ENCODE data around the gene NCAPD2.

The NCAPD2 gene

DNA sequence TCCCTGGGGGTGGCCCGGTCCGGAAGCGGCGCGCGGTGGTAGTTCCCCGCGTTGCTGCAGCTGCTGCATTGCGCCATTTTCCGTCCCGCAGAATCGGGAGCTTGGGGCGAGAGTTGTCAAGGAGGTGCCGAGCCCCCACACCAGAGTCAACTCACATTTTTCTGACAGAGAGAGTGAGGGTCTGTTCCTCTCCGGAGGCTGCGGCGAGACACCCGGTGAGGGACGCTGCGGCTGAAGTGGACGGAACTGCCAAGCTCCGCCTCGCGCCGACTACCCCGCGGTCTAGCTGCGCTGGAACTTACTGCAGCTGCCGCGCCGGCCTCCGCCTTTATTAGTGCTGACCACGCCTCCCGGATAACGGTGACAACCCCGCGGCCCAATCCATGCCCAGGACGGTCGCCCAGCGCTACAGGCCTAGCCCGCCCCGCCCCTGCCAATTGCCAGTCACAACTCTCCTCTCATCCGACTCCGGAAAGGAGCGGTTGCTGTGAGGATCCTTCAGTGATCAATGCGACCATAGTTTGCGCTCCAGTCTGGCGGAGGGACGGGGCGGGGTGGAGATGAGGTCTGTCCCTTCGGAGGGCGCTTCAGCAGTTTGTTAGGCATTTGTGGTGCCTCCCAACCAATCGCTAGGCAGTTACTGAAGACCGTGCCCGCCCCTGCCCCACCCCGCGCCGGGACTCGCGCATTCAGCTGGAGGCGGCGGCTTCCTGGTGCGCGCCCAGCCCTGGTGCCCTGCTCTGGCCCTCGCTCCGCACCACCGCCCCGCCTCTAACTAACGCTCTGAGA lies 23.3 kb upstream of the NCAPD2 start, which contains the start of gene VAMP1 (continued):
- TF ChIP-seq PRDM2 (tag by site-specific recombination; IDR thresholded peaks at IDR 0.05; ENCODE audit: borderline replicate concordance), result peak; percentile 12; the same call in 1 of the 2 replicates
- no peak for TF ChIP-seq BCL11A (tag by site-specific recombination; IDR thresholded peaks at IDR 0.05; ENCODE audit: low read depth)
- TF ChIP-seq ZNF621 (tag by site-specific recombination; IDR thresholded peaks at IDR 0.05), result no peak
- TF ChIP-seq, protein P1, sequence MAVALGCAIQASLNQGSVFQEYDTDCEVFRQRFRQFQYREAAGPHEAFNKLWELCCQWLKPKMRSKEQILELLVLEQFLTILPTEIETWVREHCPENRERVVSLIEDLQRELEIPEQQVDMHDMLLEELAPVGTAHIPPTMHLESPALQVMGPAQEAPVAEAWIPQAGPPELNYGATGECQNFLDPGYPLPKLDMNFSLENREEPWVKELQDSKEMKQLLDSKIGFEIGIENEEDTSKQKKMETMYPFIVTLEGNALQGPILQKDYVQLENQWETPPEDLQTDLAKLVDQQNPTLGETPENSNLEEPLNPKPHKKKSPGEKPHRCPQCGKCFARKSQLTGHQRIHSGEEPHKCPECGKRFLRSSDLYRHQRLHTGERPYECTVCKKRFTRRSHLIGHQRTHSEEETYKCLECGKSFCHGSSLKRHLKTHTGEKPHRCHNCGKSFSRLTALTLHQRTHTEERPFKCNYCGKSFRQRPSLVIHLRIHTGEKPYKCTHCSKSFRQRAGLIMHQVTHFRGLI (tag by site-specific recombination; IDR thresholded peaks at IDR 0.05), result peak; percentile 68; the same call in 1 of the 2 replicates
- TF ChIP-seq ZNF223 (tag by site-specific recombination; IDR thresholded peaks at IDR 0.05), result no peak
- peak; percentile 75; the same call in 1 of the 2 replicates for TF ChIP-seq TRIM28 (IDR thresholded peaks at IDR 0.05; ENCODE audit: borderline replicate concordance, low read length)
- TF ChIP-seq, protein P2, sequence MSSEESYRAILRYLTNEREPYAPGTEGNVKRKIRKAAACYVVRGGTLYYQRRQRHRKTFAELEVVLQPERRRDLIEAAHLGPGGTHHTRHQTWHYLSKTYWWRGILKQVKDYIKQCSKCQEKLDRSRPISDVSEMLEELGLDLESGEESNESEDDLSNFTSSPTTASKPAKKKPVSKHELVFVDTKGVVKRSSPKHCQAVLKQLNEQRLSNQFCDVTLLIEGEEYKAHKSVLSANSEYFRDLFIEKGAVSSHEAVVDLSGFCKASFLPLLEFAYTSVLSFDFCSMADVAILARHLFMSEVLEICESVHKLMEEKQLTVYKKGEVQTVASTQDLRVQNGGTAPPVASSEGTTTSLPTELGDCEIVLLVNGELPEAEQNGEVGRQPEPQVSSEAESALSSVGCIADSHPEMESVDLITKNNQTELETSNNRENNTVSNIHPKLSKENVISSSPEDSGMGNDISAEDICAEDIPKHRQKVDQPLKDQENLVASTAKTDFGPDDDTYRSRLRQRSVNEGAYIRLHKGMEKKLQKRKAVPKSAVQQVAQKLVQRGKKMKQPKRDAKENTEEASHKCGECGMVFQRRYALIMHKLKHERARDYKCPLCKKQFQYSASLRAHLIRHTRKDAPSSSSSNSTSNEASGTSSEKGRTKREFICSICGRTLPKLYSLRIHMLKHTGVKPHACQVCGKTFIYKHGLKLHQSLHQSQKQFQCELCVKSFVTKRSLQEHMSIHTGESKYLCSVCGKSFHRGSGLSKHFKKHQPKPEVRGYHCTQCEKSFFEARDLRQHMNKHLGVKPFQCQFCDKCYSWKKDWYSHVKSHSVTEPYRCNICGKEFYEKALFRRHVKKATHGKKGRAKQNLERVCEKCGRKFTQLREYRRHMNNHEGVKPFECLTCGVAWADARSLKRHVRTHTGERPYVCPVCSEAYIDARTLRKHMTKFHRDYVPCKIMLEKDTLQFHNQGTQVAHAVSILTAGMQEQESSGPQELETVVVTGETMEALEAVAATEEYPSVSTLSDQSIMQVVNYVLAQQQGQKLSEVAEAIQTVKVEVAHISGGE (tag by site-specific recombination; conservative IDR thresholded peaks at IDR 0.05; ENCODE audit: low read depth), result peak; percentile 16; the same call in 1 of the 2 replicates
- no peak for TF ChIP-seq ZNF791 (tag by site-specific recombination; IDR thresholded peaks at IDR 0.05)
- no peak for TF ChIP-seq ZNF169 (tag by site-specific recombination; IDR thresholded peaks at IDR 0.05)
- TF ChIP-seq ZNF248 (tag by site-specific recombination; IDR thresholded peaks at IDR 0.05), result no peak
- TF ChIP-seq ZNF416 (tag by site-specific recombination; IDR thresholded peaks at IDR 0.05), result no peak
- TF ChIP-seq ZNF830 (tag by site-specific recombination; IDR thresholded peaks at IDR 0.05; ENCODE audit: low read depth), result no peak
- peak; percentile 39 for TF ChIP-seq HIC1 (tag by site-specific recombination; IDR thresholded peaks at IDR 0.05)
- 0 out of 2 replicates have a peak, but pooled peaks have one; percentile 42 for TF ChIP-seq ZNF645 (tag by site-specific recombination; IDR thresholded peaks at IDR 0.05)
- no peak for TF ChIP-seq ZNF549 (tag by site-specific recombination; IDR thresholded peaks at IDR 0.05)
- TF ChIP-seq ZNF433 (tag by site-specific recombination; IDR thresholded peaks at IDR 0.05; ENCODE audit: low read depth), result no peak
- peak; percentile 80; the same call in 1 of the 2 replicates for TF ChIP-seq ZNF394 (tag by site-specific recombination; IDR thresholded peaks at IDR 0.05; ENCODE audit: borderline replicate concordance)
- peak; percentile 93 for TF ChIP-seq SP3 (tag by site-specific recombination; IDR thresholded peaks at IDR 0.05)
- TF ChIP-seq ZNF596 (tag by site-specific recombination; IDR thresholded peaks at IDR 0.05), result no peak
- peak; percentile 53; the same call in 1 of the 2 replicates for TF ChIP-seq ZNF184 (tag by site-specific recombination; IDR thresholded peaks at IDR 0.05)
- TF ChIP-seq ZNF132 (tag by site-specific recombination; IDR thresholded peaks at IDR 0.05; ENCODE audit: borderline replicate concordance), result no peak
- no peak for TF ChIP-seq ZNF292 (tag by site-specific recombination; IDR thresholded peaks at IDR 0.05; ENCODE audit: borderline replicate concordance, low read depth)
- TF ChIP-seq SCRT2 (tag by site-specific recombination; IDR thresholded peaks at IDR 0.05), result peak; percentile 47
- no peak for TF ChIP-seq ZNF16 (tag by site-specific recombination; IDR thresholded peaks at IDR 0.05; ENCODE audit: low read depth)
- TF ChIP-seq ZSCAN30 (tag by site-specific recombination; IDR thresholded peaks at IDR 0.05), result peak; percentile 88
